ENCODE measurements around the gene TINCR. TPM values are rescaled to one million over a fixed set of nuclear protein-coding genes. Genes with fewer than 3 reads are reported as not detected.

The TINCR gene
- total RNA-seq, 1 experiment from 2014 or later: 0.17 TPM

DNA sequence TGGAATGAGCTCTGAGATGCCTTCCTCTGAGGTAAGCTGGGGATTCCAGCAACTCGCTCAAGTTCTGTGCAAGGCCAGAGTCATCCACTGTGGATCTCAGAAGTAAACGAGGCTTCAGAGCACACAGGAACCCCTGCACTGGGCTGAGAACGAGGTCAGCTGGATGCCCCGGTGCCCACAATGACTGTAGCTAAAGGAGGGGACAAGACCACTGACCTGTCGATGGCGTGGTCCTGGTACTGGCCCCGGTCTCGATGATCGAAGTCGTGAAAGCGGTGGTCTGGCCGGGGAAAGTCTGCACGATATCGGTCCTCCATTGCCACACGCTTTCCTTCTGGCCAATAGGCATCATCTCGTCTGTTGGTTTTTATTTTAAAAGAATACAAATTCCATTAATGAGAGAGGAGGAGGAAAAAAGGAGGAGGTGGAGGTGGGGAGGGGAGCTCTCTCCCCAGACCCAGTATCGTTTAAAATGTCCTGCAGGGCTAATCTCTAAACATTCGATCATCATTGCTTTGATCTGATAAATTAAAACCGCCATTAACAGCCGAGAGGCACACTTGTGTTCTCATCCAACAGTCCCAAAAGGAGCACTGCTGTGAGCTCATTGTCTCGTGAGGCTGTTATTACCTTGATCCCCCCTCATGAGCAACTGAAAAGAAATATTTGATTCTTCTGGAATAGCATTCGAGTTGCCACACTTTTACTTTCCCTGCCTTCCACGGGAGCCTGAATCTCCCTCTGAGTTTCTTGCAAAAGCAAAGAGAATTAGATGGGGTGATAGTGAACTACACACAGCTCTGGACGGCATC is 25.0 kb upstream of the TINCR start:
- TF ChIP-seq, protein P1, sequence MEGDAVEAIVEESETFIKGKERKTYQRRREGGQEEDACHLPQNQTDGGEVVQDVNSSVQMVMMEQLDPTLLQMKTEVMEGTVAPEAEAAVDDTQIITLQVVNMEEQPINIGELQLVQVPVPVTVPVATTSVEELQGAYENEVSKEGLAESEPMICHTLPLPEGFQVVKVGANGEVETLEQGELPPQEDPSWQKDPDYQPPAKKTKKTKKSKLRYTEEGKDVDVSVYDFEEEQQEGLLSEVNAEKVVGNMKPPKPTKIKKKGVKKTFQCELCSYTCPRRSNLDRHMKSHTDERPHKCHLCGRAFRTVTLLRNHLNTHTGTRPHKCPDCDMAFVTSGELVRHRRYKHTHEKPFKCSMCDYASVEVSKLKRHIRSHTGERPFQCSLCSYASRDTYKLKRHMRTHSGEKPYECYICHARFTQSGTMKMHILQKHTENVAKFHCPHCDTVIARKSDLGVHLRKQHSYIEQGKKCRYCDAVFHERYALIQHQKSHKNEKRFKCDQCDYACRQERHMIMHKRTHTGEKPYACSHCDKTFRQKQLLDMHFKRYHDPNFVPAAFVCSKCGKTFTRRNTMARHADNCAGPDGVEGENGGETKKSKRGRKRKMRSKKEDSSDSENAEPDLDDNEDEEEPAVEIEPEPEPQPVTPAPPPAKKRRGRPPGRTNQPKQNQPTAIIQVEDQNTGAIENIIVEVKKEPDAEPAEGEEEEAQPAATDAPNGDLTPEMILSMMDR (conservative IDR thresholded peaks at IDR 0.05): no peak
- no peak overlapping the region for H2BK5ac ChIP-seq (ENCODE audit: insufficient read length, low read length)
- H3K23me2 ChIP-seq (ENCODE audit: insufficient read length, low read depth, low read length, poor library complexity, severe bottlenecking): no peaks in the 10 kb centered on the region
- H3K23ac ChIP-seq (ENCODE audit: insufficient read length, low read depth, low read length): no peak overlapping the region
- Mint-ChIP-seq H3K36me3 (ENCODE audit: insufficient read depth in 1 of 3, low read depth in 3 of 3) (peaks cover 43 to 90% (median 78%) of the 10 kb centered on the region in 3 experiments), H3K4me3 (no peak overlapping the region), H3K4me1 (peaks cover 2 to 6% of the 10 kb centered on the region in 2 experiments; a peak in 3 of 4 replicates), H3K27me3 (ENCODE audit: low read depth) (no peaks in the 10 kb centered on the region), H3K9me3 (no peaks in the 10 kb centered on the region; a peak in 1 of 5 replicates), H3K27ac (peak overlapping the region in 2 of 3 experiments; percentile 52 to 80; a peak in 2 of 7 replicates)
- H3K27ac ChIP-seq (ENCODE audit: insufficient read length, low read depth, low read length): no peak overlapping the region
- H2BK20ac ChIP-seq (ENCODE audit: low read depth, low read length, poor library complexity, severe bottlenecking): no peak overlapping the region
- no peak overlapping the region for H4K8ac ChIP-seq (replicated peaks; ENCODE audit: insufficient read length, low read depth, low read length)
- H4K20me1 ChIP-seq (ENCODE audit: control insufficient read depth, insufficient read depth, insufficient read length): no peaks in the 10 kb centered on the region
- no peaks in the 10 kb centered on the region for H3K9me3 ChIP-seq (ENCODE audit: control insufficient read depth, low read depth, low read length)
- H3K56ac ChIP-seq (ENCODE audit: insufficient read length, low read depth, low read length): no peak overlapping the region
- H3T11ph ChIP-seq (ENCODE audit: low read length): no peak overlapping the region
- peaks cover 5% of the 10 kb centered on the region for H3K79me1 ChIP-seq (ENCODE audit: insufficient read depth, low read depth, low read length, poor library complexity, severe bottlenecking)
- no peak overlapping the region for H4K91ac ChIP-seq (ENCODE audit: insufficient read length, low read depth, low read length)
- H2BK12ac ChIP-seq (ENCODE audit: insufficient read length, low read depth, low read length): no peak overlapping the region
- no CpG with 5 or more reads among the region's 24 CpGs for WGBS (ENCODE audit: extremely low coverage, insufficient read length, low lambda C conversion rate)
- H2AFZ ChIP-seq (ENCODE audit: low read length): no peak overlapping the region
- H3K4me2 ChIP-seq (ENCODE audit: insufficient read depth, insufficient read length, low read length): no peak overlapping the region
- H4K5ac ChIP-seq (ENCODE audit: insufficient read length, low read depth, low read length): no peak overlapping the region
- H3K14ac ChIP-seq (ENCODE audit: insufficient read depth, low read length): no peak overlapping the region
- no peaks in the 10 kb centered on the region for H3K79me2 ChIP-seq (ENCODE audit: insufficient read depth, low read length)
- H3K9ac ChIP-seq (ENCODE audit: extremely low read depth, insufficient read length, low read length): no peak overlapping the region
- no peaks in the 10 kb centered on the region for H3K27me3 ChIP-seq (ENCODE audit: insufficient read depth, low read length)
- H2BK15ac ChIP-seq (ENCODE audit: low read depth, low read length): no peak overlapping the region
- H3K18ac ChIP-seq (ENCODE audit: insufficient read length, low read depth, low read length): no peak overlapping the region
- H2AK5ac ChIP-seq (ENCODE audit: insufficient read length, low read length): no peak overlapping the region
- no peak for DNase-seq
- no peak overlapping the region for H2BK120ac ChIP-seq (ENCODE audit: low read depth, low read length, poor library complexity, severe bottlenecking)
- no peaks in the 10 kb centered on the region; the same call in 1 of the 2 replicates for H3K4me1 ChIP-seq (ENCODE audit: insufficient read depth, low read length)
- no peak overlapping the region for H3K4ac ChIP-seq (ENCODE audit: low read depth, low read length)
